ENCODE results near the gene NRCAM. TPM values are rescaled to one million over a fixed set of nuclear protein-coding genes. Genes with fewer than 3 reads are reported as not detected.

NRCAM gene
- total RNA-seq, 1 donor from 2014 or later, result 9.3 TPM

- Histone ChIP-seq H3K9me3 (ENCODE audit: insufficient read depth, low read depth, low read length) (no peaks in the 10 kb centered on the region), H3K4me3 (ENCODE audit: insufficient read depth, low read depth, low read length) (no peak overlapping the region), H3K9ac (ENCODE audit: low read length) (no peak overlapping the region), H3K79me2 (ENCODE audit: insufficient read depth, low read length) (no peaks in the 10 kb centered on the region), H3K36me3 (ENCODE audit: insufficient read depth, low read length) (no peaks in the 10 kb centered on the region), H3K4me1 (ENCODE audit: insufficient read depth, low read length) (no peaks in the 10 kb centered on the region), H2AFZ (ENCODE audit: low read depth, low read length) (no peak overlapping the region), H3K27me3 (ENCODE audit: insufficient read depth, low read length) (no peaks in the 10 kb centered on the region), H4K20me1 (ENCODE audit: insufficient read depth, low read length) (no peaks in the 10 kb centered on the region), H3K27ac (ENCODE audit: low read depth, low read length) (no peak overlapping the region), H3K4me2 (ENCODE audit: low read length) (no peak overlapping the region)
- Mint-ChIP-seq H3K27ac (ENCODE audit: unreplicated experiment) (no peak overlapping the region), H3K36me3 (ENCODE audit: low read depth, unreplicated experiment) (no peaks in the 10 kb centered on the region), H3K4me1 (ENCODE audit: low read depth, unreplicated experiment) (peaks cover 6% of the 10 kb centered on the region), H3K27me3 (ENCODE audit: low read depth, unreplicated experiment) (no peaks in the 10 kb centered on the region), H3K4me3 (ENCODE audit: unreplicated experiment) (no peak overlapping the region), H3K9me3 (ENCODE audit: unreplicated experiment) (no peaks in the 10 kb centered on the region)
- no peak for TF ChIP-seq EZH2 (IDR thresholded peaks at IDR 0.05; ENCODE audit: insufficient read depth, low read length)
- no peak for FAIRE-seq
- DNase-seq (ENCODE audit: low read depth), result no peak
These were observed 133.1 kb downstream of the NRCAM start for GRCh38 chr7:108322925-108323832.

GRCh38 chr7:108322046-108322445, 134.2 kb downstream of the NRCAM start:
- DNase-seq (ENCODE audit: low read depth), result no peak
- Histone ChIP-seq H3K4me2 (ENCODE audit: low read length) (no peak overlapping the region), H3K9me3 (ENCODE audit: insufficient read depth, low read depth, low read length) (no peaks in the 10 kb centered on the region), H3K36me3 (ENCODE audit: insufficient read depth, low read length) (no peaks in the 10 kb centered on the region), H4K20me1 (ENCODE audit: insufficient read depth, low read length) (no peaks in the 10 kb centered on the region), H3K27ac (ENCODE audit: low read depth, low read length) (no peak overlapping the region), H3K79me2 (ENCODE audit: insufficient read depth, low read length) (no peaks in the 10 kb centered on the region), H3K27me3 (ENCODE audit: insufficient read depth, low read length) (no peaks in the 10 kb centered on the region), H3K4me3 (ENCODE audit: insufficient read depth, low read depth, low read length) (no peak overlapping the region), H3K4me1 (ENCODE audit: insufficient read depth, low read length) (no peaks in the 10 kb centered on the region), H3K9ac (ENCODE audit: low read length) (no peak overlapping the region), H2AFZ (ENCODE audit: low read depth, low read length) (no peak overlapping the region)
- H3K9me3 Mint-ChIP-seq (ENCODE audit: unreplicated experiment), result no peaks in the 10 kb centered on the region
- H3K4me3 Mint-ChIP-seq (ENCODE audit: unreplicated experiment), result no peak overlapping the region
- no peaks in the 10 kb centered on the region for H3K36me3 Mint-ChIP-seq (ENCODE audit: low read depth, unreplicated experiment)
- TF ChIP-seq CTCF (IDR thresholded peaks at IDR 0.05; ENCODE audit: insufficient read depth, low read depth, low read length), result no peak
- no peak for TF ChIP-seq EZH2 (IDR thresholded peaks at IDR 0.05; ENCODE audit: insufficient read depth, low read length)
- no peaks in the 10 kb centered on the region for H3K27me3 Mint-ChIP-seq (ENCODE audit: low read depth, unreplicated experiment)
- peaks cover 6% of the 10 kb centered on the region for H3K4me1 Mint-ChIP-seq (ENCODE audit: low read depth, unreplicated experiment)
- FAIRE-seq, result no peak
- H3K27ac Mint-ChIP-seq (ENCODE audit: unreplicated experiment), result no peak overlapping the region

GRCh38 chr7:108321359-108321758, 134.9 kb downstream of the NRCAM start:
- Mint-ChIP-seq H3K27ac (ENCODE audit: unreplicated experiment) (no peak overlapping the region), H3K9me3 (ENCODE audit: unreplicated experiment) (no peaks in the 10 kb centered on the region), H3K36me3 (ENCODE audit: low read depth, unreplicated experiment) (no peaks in the 10 kb centered on the region), H3K4me1 (ENCODE audit: low read depth, unreplicated experiment) (peaks cover 3% of the 10 kb centered on the region), H3K27me3 (ENCODE audit: low read depth, unreplicated experiment) (no peaks in the 10 kb centered on the region), H3K4me3 (ENCODE audit: unreplicated experiment) (no peak overlapping the region)
- Histone ChIP-seq H4K20me1 (ENCODE audit: insufficient read depth, low read length) (no peaks in the 10 kb centered on the region), H3K9ac (ENCODE audit: low read length) (no peak overlapping the region), H3K4me3 (ENCODE audit: insufficient read depth, low read depth, low read length) (no peak overlapping the region), H3K27ac (ENCODE audit: low read depth, low read length) (no peak overlapping the region), H3K4me2 (ENCODE audit: low read length) (no peak overlapping the region), H3K4me1 (ENCODE audit: insufficient read depth, low read length) (no peaks in the 10 kb centered on the region), H3K9me3 (ENCODE audit: insufficient read depth, low read depth, low read length) (no peaks in the 10 kb centered on the region), H2AFZ (ENCODE audit: low read depth, low read length) (no peak overlapping the region), H3K36me3 (ENCODE audit: insufficient read depth, low read length) (no peaks in the 10 kb centered on the region), H3K79me2 (ENCODE audit: insufficient read depth, low read length) (no peaks in the 10 kb centered on the region), H3K27me3 (ENCODE audit: insufficient read depth, low read length) (no peaks in the 10 kb centered on the region)
- TF ChIP-seq CTCF (IDR thresholded peaks at IDR 0.05; ENCODE audit: insufficient read depth, low read depth, low read length) (no peak), EZH2 (IDR thresholded peaks at IDR 0.05; ENCODE audit: insufficient read depth, low read length) (no peak)
- DNase-seq (ENCODE audit: low read depth) (no peak), FAIRE-seq (no peak)
